Astrocyte (in vitro differentiated cells and primary cell): ENCODE data around the gene HEATR5A. TPM values are rescaled to one million over a fixed set of nuclear protein-coding genes. Genes with fewer than 3 reads are reported as not detected.

Source experiments
- total RNA-seq: library from RNA; stranded (reverse); gene quantifications from 2 replicates; pipeline ENCODE4 v1.2.1, GENCODE V29; 2021

Gene HEATR5A
- total RNA-seq, 1 donor from 2014 or later, result 50.7 TPM

Other genes with a start within 250 kb of the HEATR5A start
- gene HECTD1, start 212.8 kb downstream of the HEATR5A start, total RNA-seq, result 101 and 110 TPM in 2 replicates
- 22.6 and 24.7 TPM in 2 replicates for gene DTD2, start 37.0 kb upstream of the HEATR5A start, total RNA-seq
- gene GPR33, start 67.5 kb upstream of the HEATR5A start, total RNA-seq, result not detected in 2 replicates
- 8.2 and 9.0 TPM in 2 replicates for gene NUBPL, start 140.9 kb upstream of the HEATR5A start, total RNA-seq